Liver (tissue), 9 donors: ENCODE data around the gene CHAD. TPM values are rescaled to one million over a fixed set of nuclear protein-coding genes. Genes with fewer than 3 reads are reported as not detected.

Experiments used
- DNase-seq: peaks from one replicate; pipeline ENCODE4 v3.0.0-alpha.2; 2017; ENCODE audit warnings: low spot score
- H3K27ac ChIP-seq, 2 donors: one replicate each; pipeline ENCODE4 v1.7.0; 2013; ENCODE audit warnings: inconsistent platforms in 2 of 2, low read length in 2 of 2, control low read depth in 1 of 2, low read depth in 1 of 2, mild to moderate bottlenecking in 1 of 2
- H3K27me3 ChIP-seq, 4 donors: one replicate each; pipeline versions ENCODE4 v1.6.1 to v1.7.0; 2013; ENCODE audit warnings: low read length in 3 of 4, inconsistent platforms in 1 of 4, mild to moderate bottlenecking in 1 of 4, moderate library complexity in 1 of 4; ENCODE audit not compliant: control insufficient read depth in 4 of 4, insufficient read depth in 4 of 4
- H3K36me3 ChIP-seq, 4 donors: one replicate each; pipeline versions ENCODE4 v1.6.1 to v1.7.0; 2013; ENCODE audit warnings: low read length in 3 of 4, mild to moderate bottlenecking in 3 of 4, low read depth in 1 of 4, moderate library complexity in 1 of 4; ENCODE audit not compliant: control insufficient read depth in 4 of 4, insufficient read depth in 3 of 4
- H3K4me1 ChIP-seq, 4 donors: one replicate each; pipeline versions ENCODE4 v1.6.1 to v1.7.0; 2013; ENCODE audit warnings: low read length in 3 of 4, mild to moderate bottlenecking in 3 of 4, moderate library complexity in 1 of 4; ENCODE audit not compliant: control insufficient read depth in 4 of 4, insufficient read depth in 4 of 4
- H3K4me3 ChIP-seq, 3 donors: one replicate each; pipeline versions ENCODE4 v1.6.1 to v1.7.0; 2013; ENCODE audit warnings: low read length in 3 of 3, control low read depth in 1 of 3, low read depth in 1 of 3, mild to moderate bottlenecking in 1 of 3
- H3K9ac ChIP-seq, 2 donors: one replicate each; pipeline ENCODE4 v1.7.0; 2013; ENCODE audit warnings: low read length in 2 of 2, mild to moderate bottlenecking in 2 of 2, moderate library complexity in 2 of 2, control low read depth in 1 of 2, low read depth in 1 of 2
- H3K9me3 ChIP-seq, 4 donors: one replicate each; pipeline versions ENCODE4 v1.6.1 to v1.7.0; 2013; ENCODE audit warnings: low read length in 3 of 4; ENCODE audit not compliant: control insufficient read depth in 4 of 4
- ATF3 ChIP-seq: IDR thresholded peaks from 2 replicates; pipeline ENCODE4 v1.6.1; 2016; ENCODE audit warnings: antibody characterized with exemption
- EGR1 ChIP-seq, 2 donors: IDR thresholded peaks; 2 replicates each; pipeline ENCODE4 v1.6.1; 2016 to 2018; ENCODE audit warnings: antibody characterized with exemption in 2 of 2, low read depth in 2 of 2
- FOXA1 ChIP-seq: IDR thresholded peaks from 2 replicates; pipeline ENCODE4 v1.6.1; 2016; ENCODE audit warnings: antibody characterized with exemption
- FOXA2 ChIP-seq: IDR thresholded peaks from 2 replicates; pipeline ENCODE4 v1.6.1; 2016; ENCODE audit warnings: antibody characterized with exemption
- GABPA ChIP-seq, 2 donors: IDR thresholded peaks in 1 of 2; conservative IDR thresholded peaks in 1 of 2; 2 replicates each; pipeline ENCODE4 v1.6.1; 2016; ENCODE audit warnings: antibody characterized with exemption in 2 of 2, mild to moderate bottlenecking in 1 of 2, moderate library complexity in 1 of 2
- HNF4A ChIP-seq, 2 donors: conservative IDR thresholded peaks; 2 replicates each; pipeline ENCODE4 v1.6.1; 2016; ENCODE audit warnings: antibody characterized with exemption in 2 of 2, mild to moderate bottlenecking in 2 of 2
- HNF4G ChIP-seq: IDR thresholded peaks from 2 replicates; pipeline ENCODE4 v1.6.1; 2016; ENCODE audit warnings: antibody characterized with exemption
- JUND ChIP-seq, 2 donors: IDR thresholded peaks; 2 replicates each; pipeline ENCODE4 v1.6.1; 2016; ENCODE audit warnings: antibody characterized with exemption in 2 of 2
- MAX ChIP-seq: IDR thresholded peaks from 2 replicates; pipeline ENCODE4 v1.6.1; 2016; ENCODE audit warnings: antibody characterized with exemption
- NR2F2 ChIP-seq: IDR thresholded peaks from 2 replicates; pipeline ENCODE4 v1.6.1; 2016; ENCODE audit warnings: antibody characterized with exemption
- REST ChIP-seq: IDR thresholded peaks from 2 replicates; pipeline ENCODE4 v1.6.1; 2016; ENCODE audit warnings: antibody characterized with exemption, mild to moderate bottlenecking
- RXRA ChIP-seq, 2 donors: IDR thresholded peaks; 2 replicates each; pipeline ENCODE4 v1.6.1; 2017 to 2018; ENCODE audit warnings: antibody characterized with exemption in 2 of 2, mild to moderate bottlenecking in 1 of 2
- SP1 ChIP-seq: IDR thresholded peaks from 2 replicates; pipeline ENCODE4 v1.6.1; 2018; ENCODE audit warnings: antibody characterized with exemption, mild to moderate bottlenecking
- TAF1 ChIP-seq: conservative IDR thresholded peaks from 2 replicates; pipeline ENCODE4 v1.6.1; 2016; ENCODE audit warnings: antibody characterized with exemption, mild to moderate bottlenecking
- YY1 ChIP-seq: IDR thresholded peaks from 2 replicates; pipeline ENCODE4 v1.6.1; 2016; ENCODE audit warnings: antibody characterized with exemption, mild to moderate bottlenecking
- WGBS: extraction: QIAGEN DNeasy Blood & Tissue Kit; methylation state at CpG from one replicate; pipeline ENCODE4 v1.1.7; 2013; 5-methylcytosine and 5-hydroxymethylcytosine counted together
- polyA plus RNA-seq, 2 donors: library from polyadenylated mRNA; stranded (reverse) in 1 of 2; unstranded in 1 of 2; fragments of 200-250 nt in 1 of 2; fragments of >200 nt in 1 of 2; fragmentation: Nextera tagmentation in 1 of 2; extraction: Ambion mirVana in 1 of 2; gene quantifications; one replicate each; pipeline versions ENCODE4 v1.2.1 to v1.2.3, GENCODE V29; 2013 to 2015
- total RNA-seq, 2 donors: library from RNA; depleted of rRNA; stranded (reverse); fragments of >200 nt; gene quantifications; one replicate each; pipeline ENCODE4 v1.2.3, GENCODE V29; 2014
- TF ChIP-seq, protein P1 (sequence below): IDR thresholded peaks from 2 replicates; pipeline ENCODE4 v1.6.1; 2016; ENCODE audit warnings: antibody characterized with exemption
- TF ChIP-seq, protein P2 (sequence below): fragments of 150-350 bp; IDR thresholded peaks from 2 replicates; pipeline ENCODE4 v1.5.1; 2017; ENCODE audit warnings: improper control_type of control experiment, low read depth, low read length; ENCODE audit not compliant: missing input control
- donor health status: healthy.
- donor health status: healthy.
- donor health status: healthy.
- donor health status: healthy.
- donor health status: healthy.

Gene CHAD
- total and polyA plus RNA-seq, 4 donors: 0.51 to 3.3 (median 2.3) TPM

- no peaks in the 10 kb centered on the region for H3K36me3 ChIP-seq
- no peak overlapping the region for H3K4me3 ChIP-seq
- no peak overlapping the region for H3K27ac ChIP-seq
- no peak overlapping the region for H3K9ac ChIP-seq
- no peaks in the 10 kb centered on the region for H3K27me3 ChIP-seq
- no peak for DNase-seq
- peaks cover 4 to 27% (median 13%) of the 10 kb centered on the region in 4 donors for H3K4me1 ChIP-seq
- H3K9me3 ChIP-seq: no peaks in the 10 kb centered on the region
- TF ChIP-seq JUND (IDR thresholded peaks at IDR 0.05) (no peak), HNF4G (no peak), FOXA1 (no peak), SP1 (no peak), FOXA2 (no peak), ATF3 (no peak), EGR1 (IDR thresholded peaks at IDR 0.05; ENCODE audit: low read depth in 2 of 2) (no peak), TAF1 (no peak), YY1 (no peak), NR2F2 (no peak), MAX (no peak), REST (no peak), GABPA (IDR thresholded peaks at IDR 0.05 in 1 of 2, conservative IDR thresholded peaks at IDR 0.05 in 1 of 2) (no peak), HNF4A (conservative IDR thresholded peaks at IDR 0.05) (no peak), RXRA (IDR thresholded peaks at IDR 0.05) (no peak)
- TF ChIP-seq, protein P1, sequence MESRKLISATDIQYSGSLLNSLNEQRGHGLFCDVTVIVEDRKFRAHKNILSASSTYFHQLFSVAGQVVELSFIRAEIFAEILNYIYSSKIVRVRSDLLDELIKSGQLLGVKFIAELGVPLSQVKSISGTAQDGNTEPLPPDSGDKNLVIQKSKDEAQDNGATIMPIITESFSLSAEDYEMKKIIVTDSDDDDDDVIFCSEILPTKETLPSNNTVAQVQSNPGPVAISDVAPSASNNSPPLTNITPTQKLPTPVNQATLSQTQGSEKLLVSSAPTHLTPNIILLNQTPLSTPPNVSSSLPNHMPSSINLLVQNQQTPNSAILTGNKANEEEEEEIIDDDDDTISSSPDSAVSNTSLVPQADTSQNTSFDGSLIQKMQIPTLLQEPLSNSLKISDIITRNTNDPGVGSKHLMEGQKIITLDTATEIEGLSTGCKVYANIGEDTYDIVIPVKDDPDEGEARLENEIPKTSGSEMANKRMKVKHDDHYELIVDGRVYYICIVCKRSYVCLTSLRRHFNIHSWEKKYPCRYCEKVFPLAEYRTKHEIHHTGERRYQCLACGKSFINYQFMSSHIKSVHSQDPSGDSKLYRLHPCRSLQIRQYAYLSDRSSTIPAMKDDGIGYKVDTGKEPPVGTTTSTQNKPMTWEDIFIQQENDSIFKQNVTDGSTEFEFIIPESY: no peak
- TF ChIP-seq, protein P2, sequence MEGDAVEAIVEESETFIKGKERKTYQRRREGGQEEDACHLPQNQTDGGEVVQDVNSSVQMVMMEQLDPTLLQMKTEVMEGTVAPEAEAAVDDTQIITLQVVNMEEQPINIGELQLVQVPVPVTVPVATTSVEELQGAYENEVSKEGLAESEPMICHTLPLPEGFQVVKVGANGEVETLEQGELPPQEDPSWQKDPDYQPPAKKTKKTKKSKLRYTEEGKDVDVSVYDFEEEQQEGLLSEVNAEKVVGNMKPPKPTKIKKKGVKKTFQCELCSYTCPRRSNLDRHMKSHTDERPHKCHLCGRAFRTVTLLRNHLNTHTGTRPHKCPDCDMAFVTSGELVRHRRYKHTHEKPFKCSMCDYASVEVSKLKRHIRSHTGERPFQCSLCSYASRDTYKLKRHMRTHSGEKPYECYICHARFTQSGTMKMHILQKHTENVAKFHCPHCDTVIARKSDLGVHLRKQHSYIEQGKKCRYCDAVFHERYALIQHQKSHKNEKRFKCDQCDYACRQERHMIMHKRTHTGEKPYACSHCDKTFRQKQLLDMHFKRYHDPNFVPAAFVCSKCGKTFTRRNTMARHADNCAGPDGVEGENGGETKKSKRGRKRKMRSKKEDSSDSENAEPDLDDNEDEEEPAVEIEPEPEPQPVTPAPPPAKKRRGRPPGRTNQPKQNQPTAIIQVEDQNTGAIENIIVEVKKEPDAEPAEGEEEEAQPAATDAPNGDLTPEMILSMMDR: no peak
- WGBS: 96% methylated on average over 4 of the region's 4 CpGs
Observed at GRCh38 chr17:50457621-50458020, 11.1 kb downstream of the CHAD start.

DNA sequence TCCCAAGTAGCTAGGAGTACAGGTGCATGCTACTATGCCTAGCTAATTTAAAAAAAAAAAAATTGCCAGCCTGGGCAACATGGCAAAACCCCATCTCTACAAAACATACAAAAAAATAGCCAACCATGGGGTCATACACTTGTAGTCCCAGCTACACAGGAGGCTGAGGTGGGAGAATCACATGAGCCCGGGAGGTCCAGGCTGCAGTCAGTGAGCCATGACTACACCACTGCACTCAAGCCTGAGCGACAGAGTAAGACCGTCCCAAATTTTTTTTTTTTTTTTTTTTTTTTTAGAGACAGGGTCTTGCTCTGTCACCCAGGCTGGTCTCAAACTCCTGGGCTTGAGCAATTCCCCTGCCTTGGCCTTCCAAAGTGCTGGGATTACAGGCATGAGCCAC lies 14.8 kb downstream of the CHAD start:
- H3K9me3 ChIP-seq: no peaks in the 10 kb centered on the region
- 98% methylated on average over 3 of the region's 3 CpGs for WGBS
- TF ChIP-seq HNF4A (conservative IDR thresholded peaks at IDR 0.05): no peak
- no peak for TF ChIP-seq FOXA1

More for the DNA sequence above, 14.8 kb downstream of the CHAD start:
- Histone ChIP-seq H3K27ac (no peak overlapping the region), H3K4me3 (no peak overlapping the region), H3K4me1 (peaks cover 0 to 10% (median 6%) of the 10 kb centered on the region in 4 donors), H3K27me3 (no peaks in the 10 kb centered on the region), H3K36me3 (no peaks in the 10 kb centered on the region), H3K9ac (no peak overlapping the region)
- DNase-seq: no peak
